H1 (cell line): ENCODE results near the gene WFDC12. TPM values are rescaled to one million over a fixed set of nuclear protein-coding genes. Genes with fewer than 3 reads are reported as not detected.

Source experiments
- CTCF ChIA-PET: fragments of 300-600 bp; sonication (Branson Sonifier 250); formaldehyde crosslinking; loops from one replicate; lab custom pipeline; 2021; ENCODE audit not compliant: partially characterized antibody; lab: Charles Lee
- POLR2A ChIA-PET: fragments of 300-600 bp; sonication (Branson Sonifier 250); formaldehyde crosslinking; loops from one replicate; lab custom pipeline; 2021; ENCODE audit warnings: inconsistent platforms; ENCODE audit not compliant: partially characterized antibody; lab: Charles Lee
- DNase-seq, 2 experiments: peaks; one replicate each; pipeline versions ENCODE4 v3.0.0 to v3.0.0-alpha.2; 2010 to 2022; ENCODE audit warnings: low spot score in 2 of 2, low read depth in 1 of 2, mixed read lengths in 1 of 2
- FAIRE-seq: peaks from 2 replicates; lab custom pipeline; 2011; peaks lifted over from hg19 to GRCh38; lab: Jason Lieb, UNC
- H2AFZ ChIP-seq: 2 replicates; pipeline ENCODE4 v1.8.1; 2012; ENCODE audit warnings: low read length, inconsistent platforms
- H2AK5ac ChIP-seq: 2 replicates; pipeline ENCODE4 v1.6.1; 2013; ENCODE audit warnings: low read depth, low read length
- H2BK120ac ChIP-seq: replicated peaks from 2 replicates; pipeline ENCODE3; 2013; ENCODE audit warnings: low read depth, low read length, inconsistent platforms
- H2BK12ac ChIP-seq: 2 replicates; pipeline ENCODE4 v1.6.1; 2013; ENCODE audit warnings: low read depth, low read length
- H2BK15ac ChIP-seq: 2 replicates; pipeline ENCODE4 v1.6.1; 2013; ENCODE audit warnings: low read length
- H2BK20ac ChIP-seq: 2 replicates; pipeline ENCODE4 v1.6.1; 2013; ENCODE audit warnings: low read length
- H2BK5ac ChIP-seq: 2 replicates; pipeline ENCODE4 v1.6.1; 2013; ENCODE audit warnings: low read depth, low read length
- H3K14ac ChIP-seq: 2 replicates; pipeline ENCODE4 v1.6.1; 2013; ENCODE audit warnings: inconsistent platforms; ENCODE audit not compliant: insufficient read length
- H3K18ac ChIP-seq: 2 replicates; pipeline ENCODE4 v1.6.1; 2013; ENCODE audit warnings: low read length; ENCODE audit errors: extremely low read depth
- H3K23ac ChIP-seq: 2 replicates; pipeline ENCODE4 v1.6.1; 2013; ENCODE audit warnings: inconsistent platforms; ENCODE audit not compliant: insufficient read length
- H3K23me2 ChIP-seq: 2 replicates; pipeline ENCODE4 v1.6.1; 2013; ENCODE audit warnings: low read depth, low read length
- H3K27ac ChIP-seq: 2 replicates; pipeline ENCODE4 v1.6.1; 2011; ENCODE audit warnings: low read depth, low read length, inconsistent platforms
- H3K27me3 ChIP-seq, 4 experiments: replicated peaks in 1 of 4; 1 replicate in 1 of 4; 2 replicates in 3 of 4; pipeline versions ENCODE4 v1.6.1 to v1.8.1; 2011 to 2013; ENCODE audit warnings: low read length in 3 of 4, mild to moderate bottlenecking in 3 of 4, inconsistent platforms in 2 of 4, mixed read lengths in 2 of 4, moderate library complexity in 1 of 4; ENCODE audit not compliant: control insufficient read depth in 3 of 4, insufficient read depth in 3 of 4; ENCODE audit errors: extremely low read depth in 1 of 4
- H3K36me3 ChIP-seq, 4 experiments: 2 replicates each; pipeline versions ENCODE4 v1.6.1 to v1.8.1; 2011 to 2013; ENCODE audit warnings: mild to moderate bottlenecking in 4 of 4, low read length in 3 of 4, moderate library complexity in 2 of 4, control low read depth in 1 of 4, inconsistent platforms in 1 of 4; ENCODE audit not compliant: insufficient read depth in 4 of 4, control insufficient read depth in 2 of 4
- H3K4ac ChIP-seq: replicated peaks from 2 replicates; pipeline ENCODE3; 2013; ENCODE audit warnings: low read length, low read depth, mixed read lengths, inconsistent platforms; ENCODE audit not compliant: insufficient read length
- H3K4me1 ChIP-seq, 4 experiments: replicated peaks in 1 of 4; 1 replicate in 1 of 4; 2 replicates in 3 of 4; pipeline versions ENCODE4 v1.6.1 to v1.8.1; 2011 to 2013; ENCODE audit warnings: low read length in 3 of 4, inconsistent platforms in 2 of 4, mixed read lengths in 1 of 4; ENCODE audit not compliant: insufficient read depth in 4 of 4, control insufficient read depth in 3 of 4
- H3K4me2 ChIP-seq, 2 experiments: 2 replicates each; pipeline versions ENCODE4 v1.6.1 to v1.8.1; 2011 to 2013; ENCODE audit warnings: low read depth in 2 of 2, low read length in 2 of 2, control low read depth in 1 of 2, inconsistent platforms in 1 of 2, mild to moderate bottlenecking in 1 of 2; ENCODE audit not compliant: insufficient read depth in 1 of 2
- H3K4me3 ChIP-seq, 4 experiments: fragments of 200-600, 300-600 bp in 1 of 4; sonication (generic), shearing (Covaris generic), sonication (Bioruptor Twin) in 1 of 4; 2 replicates each; pipeline versions ENCODE4 v1.5.1 to v1.8.1; 2011 to 2016; ENCODE audit warnings: low read length in 4 of 4, low read depth in 3 of 4, control low read depth in 2 of 4, inconsistent platforms in 2 of 4, mild to moderate bottlenecking in 2 of 4, mixed read lengths in 1 of 4, moderate library complexity in 1 of 4; ENCODE audit not compliant: insufficient read depth in 2 of 4; ENCODE audit errors: extremely low read depth in 1 of 4
- H3K56ac ChIP-seq: replicated peaks from 2 replicates; pipeline ENCODE3; 2013; ENCODE audit warnings: low read depth, mild to moderate bottlenecking, mixed read lengths, low read length, inconsistent platforms; ENCODE audit not compliant: insufficient read length
- H3K79me1 ChIP-seq: 2 replicates; pipeline ENCODE4 v1.6.1; 2013; ENCODE audit warnings: low read depth, low read length, control low read depth
- H3K79me2 ChIP-seq, 2 experiments: 2 replicates each; pipeline versions ENCODE4 v1.6.1 to v1.8.1; 2012 to 2013; ENCODE audit warnings: low read length in 2 of 2, mild to moderate bottlenecking in 2 of 2, inconsistent platforms in 1 of 2; ENCODE audit not compliant: insufficient read depth in 2 of 2, control insufficient read depth in 1 of 2
- H3K9ac ChIP-seq, 4 experiments: replicated peaks in 1 of 4; 1 replicate in 1 of 4; 2 replicates in 3 of 4; pipeline versions ENCODE4 v1.6.1 to v1.8.1; 2011 to 2013; ENCODE audit warnings: low read depth in 3 of 4, low read length in 3 of 4, control low read depth in 2 of 4, mild to moderate bottlenecking in 2 of 4, moderate library complexity in 2 of 4, inconsistent platforms in 1 of 4; ENCODE audit errors: extremely low read depth in 1 of 4
- H3K9me3 ChIP-seq, 2 experiments: 2 replicates each; pipeline versions ENCODE4 v1.6.1 to v1.8.1; 2012 to 2013; ENCODE audit warnings: mild to moderate bottlenecking in 2 of 2, moderate library complexity in 2 of 2, control low read depth in 1 of 2, inconsistent platforms in 1 of 2, low read depth in 1 of 2, low read length in 1 of 2, mixed read lengths in 1 of 2; ENCODE audit not compliant: insufficient read depth in 2 of 2
- H4K20me1 ChIP-seq, 2 experiments: replicated peaks in 1 of 2; 2 replicates each; pipeline versions ENCODE3 to v1.8.1; 2011 to 2013; ENCODE audit warnings: inconsistent platforms in 2 of 2, low read length in 2 of 2, mild to moderate bottlenecking in 1 of 2; ENCODE audit not compliant: insufficient read depth in 2 of 2, control insufficient read depth in 1 of 2
- H4K5ac ChIP-seq: 2 replicates; pipeline ENCODE4 v1.6.1; 2013; ENCODE audit warnings: low read length, low read depth, mixed read lengths, inconsistent platforms; ENCODE audit not compliant: insufficient read length
- H4K8ac ChIP-seq: 2 replicates; pipeline ENCODE4 v1.8.0; 2013; ENCODE audit warnings: mild to moderate bottlenecking, moderate library complexity, low read length, inconsistent platforms; ENCODE audit not compliant: insufficient read depth; ENCODE audit errors: extremely low read depth
- H4K91ac ChIP-seq: replicated peaks from 2 replicates; pipeline ENCODE3; 2013; ENCODE audit warnings: low read length, mixed read lengths, inconsistent platforms; ENCODE audit not compliant: insufficient read length
- ATF2 ChIP-seq: IDR thresholded peaks from 2 replicates; pipeline ENCODE4 v1.6.1; 2012; ENCODE audit warnings: low read length, inconsistent platforms
- CREB1 ChIP-seq: IDR thresholded peaks from 2 replicates; pipeline ENCODE4 v1.6.1; 2012; ENCODE audit warnings: inconsistent platforms
- KDM4A ChIP-seq: IDR thresholded peaks from one replicate; pipeline ENCODE4 v1.7.1; 2012; ENCODE audit warnings: low read depth, mild to moderate bottlenecking, moderate library complexity, low read length, inconsistent platforms; ENCODE audit not compliant: severe bottlenecking
- RFX5 ChIP-seq: IDR thresholded peaks from 2 replicates; pipeline ENCODE4 v1.6.1; 2011; ENCODE audit warnings: low read depth, low read length, improper control_type of control experiment, borderline replicate concordance
- WGBS, 2 experiments: shearing (Covaris generic) in 1 of 2; methylation state at CpG; one replicate each; pipeline versions ENCODE4 v1.1.6 to v1.1.7; 2013 to 2015; ENCODE audit warnings: low lambda C conversion rate in 2 of 2, mixed read lengths in 2 of 2, inconsistent platforms in 1 of 2, low coverage in 1 of 2, missing lambda C conversion rate in 1 of 2; ENCODE audit not compliant: insufficient replicate concordance in 2 of 2, insufficient coverage in 1 of 2, insufficient read length in 1 of 2; ENCODE audit errors: extremely low coverage in 1 of 2, missing lambda C conversion rate in 1 of 2; 5-methylcytosine and 5-hydroxymethylcytosine counted together
- polyA plus RNA-seq, 7 experiments: library from polyadenylated mRNA; depleted of rRNA in 3 of 7; stranded (reverse) in 5 of 7; unstranded in 2 of 7; fragments of >200 nt in 5 of 7; fragments of 200-250 nt in 2 of 7; gene quantifications; 1 replicate in 5 of 7; 2 replicates in 1 of 7; 4 replicates in 1 of 7; pipeline versions ENCODE4 v1.2.1 to v1.2.3, GENCODE V29; 2011 to 2013; ENCODE audit warnings: missing spikeins in 2 of 7, mixed read lengths in 2 of 7
- total RNA-seq: library from RNA; stranded (reverse); fragmentation: NEBNext Ultra II Directional; extraction: Animal tissue kit (Norgen Biotek cat#: 25700); gene quantifications from 2 replicates; pipeline ENCODE4 v1.2.1, GENCODE V29; 2021

WFDC12 gene
- total and polyA plus RNA-seq, 2 of the 8 experiments (the other 6 are each of a cell fraction or from before 2014, with no cell fraction given): not detected

GRCh38 chr20:45114465-45115385 lies 9.5 kb downstream of the WFDC12 start, which contains the start of gene WFDC5:
WFDC5 (minus strand) TSS chr20:45115174; CDS start chr20:45115083, 91 bp downstream.
- Histone ChIP-seq H2AFZ (peak within 1 kb of the TSS; percentile 47; the same call in 1 of the 2 replicates), H3K4me3 (no peak within 1 kb of the TSS; a peak in 1 of 8 replicates), H4K20me1 (no peaks in the 10 kb centered on the region), H2BK5ac (no peak within 1 kb of the TSS), H3K4me1 (peaks cover 0 to 7% (median 2%) of the 10 kb centered on the region in 4 experiments; a peak in 5 of 7 replicates), H2BK15ac (peak within 1 kb of the TSS; percentile 73; the same call in 1 of the 2 replicates), H3K9me3 (no peaks in the 10 kb centered on the region), H3K4me2 (peak within 1 kb of the TSS in 1 of 2 experiments; percentile 29; a peak in 1 of 4 replicates), H4K8ac (no peak within 1 kb of the TSS), H3K27me3 (no peaks in the 10 kb centered on the region), H3K27ac (no peak within 1 kb of the TSS), H3K23ac (no peak within 1 kb of the TSS), H2BK120ac (no peak within 1 kb of the TSS), H3K4ac (no peak within 1 kb of the TSS), H3K79me1 (no peaks in the 10 kb centered on the region), H3K36me3 (no peaks in the 10 kb centered on the region), H2AK5ac (no peak within 1 kb of the TSS), H4K91ac (no peak within 1 kb of the TSS), H2BK20ac (no peak within 1 kb of the TSS), H4K5ac (no peak within 1 kb of the TSS), H3K14ac (no peak within 1 kb of the TSS), H3K9ac (no peak within 1 kb of the TSS), H3K23me2 (no peaks in the 10 kb centered on the region), H2BK12ac (no peak within 1 kb of the TSS), H3K79me2 (no peaks in the 10 kb centered on the region), H3K18ac (no peak within 1 kb of the TSS), H3K56ac (no peak within 1 kb of the TSS)
- no peak for FAIRE-seq
- POLR2A ChIA-PET: interaction anchor here (0.9 to 1.8 kb wide), 4 partner anchors 9 to 229 kb away, joined by 4 to 7 read pairs (median 5); partner anchors contain the start of gene YWHAB
- peak in 1 of 2 experiments; percentile 52 for DNase-seq
- 76% methylated on average over 14 of the region's 16 CpGs; no CpG with 5 or more reads in 1 of the 2 experiments for WGBS, 2 experiments
- CTCF ChIA-PET: interaction anchor here (1.2 to 13.8 kb wide), 9 partner anchors 10 to 177 kb away, joined by 3 to 210 read pairs (median 14); partner anchors contain the start of genes KCNS1 and WFDC12
- TF ChIP-seq CREB1 (no peak), KDM4A (no peak), RFX5 (no peak), ATF2 (no peak)
